RKO (cell line): ENCODE results near the gene TOMM34.

Experiments
- DNase-seq: peaks from one replicate; pipeline ENCODE4 v3.0.0-alpha.2; 2016; ENCODE audit warnings: low spot score

TOMM34 gene

GRCh38 chr20:44894959-44895358 is 65.2 kb downstream of the TOMM34 start:
- DNase-seq: no peak
